Mucosa of stomach (tissue), 1 donor: ENCODE results near the gene DTD1.

Experiments
- H3K27me3 ChIP-seq: one replicate; pipeline ENCODE4 v1.7.0; 2013; ENCODE audit warnings: mild to moderate bottlenecking, low read length; ENCODE audit not compliant: control insufficient read depth, insufficient read depth
- H3K36me3 ChIP-seq: one replicate; pipeline ENCODE4 v1.7.0; 2013; ENCODE audit warnings: low read length; ENCODE audit not compliant: control insufficient read depth, insufficient read depth
- H3K4me1 ChIP-seq: one replicate; pipeline ENCODE4 v1.7.0; 2013; ENCODE audit warnings: mild to moderate bottlenecking, low read length; ENCODE audit not compliant: control insufficient read depth, insufficient read depth
- H3K4me3 ChIP-seq: one replicate; pipeline ENCODE4 v1.7.0; 2013; ENCODE audit warnings: low read length
- H3K9ac ChIP-seq: one replicate; pipeline ENCODE4 v1.7.0; 2013; ENCODE audit warnings: mild to moderate bottlenecking, low read length, moderate library complexity
- H3K9me3 ChIP-seq: one replicate; pipeline ENCODE4 v1.7.0; 2013; ENCODE audit warnings: mild to moderate bottlenecking, low read length, moderate library complexity; ENCODE audit not compliant: control insufficient read depth
- donor health status: Pancreatic carcinoma.

DTD1 gene

GRCh38 chr20:18623156-18623910 is 35.5 kb downstream of the DTD1 start:
- Histone ChIP-seq H3K27me3 (no peaks in the 10 kb centered on the region), H3K4me3 (no peak overlapping the region), H3K4me1 (no peaks in the 10 kb centered on the region), H3K36me3 (no peaks in the 10 kb centered on the region), H3K9me3 (no peaks in the 10 kb centered on the region), H3K9ac (no peak overlapping the region)

DNA sequence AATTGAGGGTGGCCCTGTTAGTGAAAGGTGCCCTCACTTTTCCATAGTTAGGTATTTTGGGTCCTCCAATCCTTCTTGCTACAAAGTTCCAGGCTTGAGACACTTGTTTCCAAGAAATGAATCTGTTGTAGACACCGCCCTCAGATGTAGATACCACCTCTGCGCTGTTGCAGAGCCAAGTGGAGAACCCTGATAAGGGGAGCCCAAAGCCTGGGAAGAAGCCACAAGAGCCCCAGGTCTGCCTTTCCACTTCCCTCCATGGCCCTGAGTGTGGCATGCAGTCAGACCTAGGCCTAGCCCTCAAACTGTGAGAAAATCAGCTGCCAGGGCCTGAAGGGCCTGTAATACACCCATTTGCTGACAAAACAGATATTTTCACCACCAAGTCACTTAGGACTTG is 37.1 kb downstream of the DTD1 start:
- Histone ChIP-seq H3K36me3 (no peaks in the 10 kb centered on the region), H3K4me3 (no peak overlapping the region), H3K9me3 (no peaks in the 10 kb centered on the region), H3K9ac (no peak overlapping the region), H3K4me1 (no peaks in the 10 kb centered on the region), H3K27me3 (no peaks in the 10 kb centered on the region)

DNA sequence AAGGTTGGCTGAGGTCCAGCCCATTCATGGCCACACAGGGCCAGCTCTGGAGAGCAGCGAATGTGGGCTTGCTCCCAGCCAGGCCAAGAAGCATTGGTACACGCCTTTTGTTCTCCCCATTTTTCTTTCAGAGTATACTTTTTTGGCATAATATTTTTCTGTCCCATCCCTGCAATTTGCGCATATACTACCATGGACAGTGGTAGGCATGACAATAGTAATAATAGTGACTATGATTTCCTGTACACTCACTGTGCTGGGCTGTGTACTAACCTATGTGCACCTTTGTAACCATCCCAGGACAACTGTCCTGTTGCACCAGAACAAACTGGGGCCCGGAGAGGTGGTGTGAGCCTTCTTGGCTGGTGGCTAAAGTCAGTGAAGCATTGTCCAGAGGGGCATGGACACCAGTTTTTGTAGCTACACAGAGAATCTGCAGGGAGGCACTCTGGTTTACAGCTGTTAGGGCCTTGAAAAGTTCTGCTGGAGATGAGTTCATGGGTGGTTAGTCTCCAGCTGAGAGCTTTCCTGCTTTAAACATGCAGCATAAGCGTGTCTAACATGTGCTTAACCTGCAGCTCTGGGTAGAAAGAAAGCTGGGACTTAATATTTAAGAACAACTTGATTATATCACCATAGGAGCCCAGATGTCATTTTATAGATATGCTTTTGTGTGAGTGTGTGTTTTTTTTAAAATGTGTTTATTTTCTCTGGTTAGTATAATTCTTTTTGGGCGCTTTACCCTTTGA is 38.2 kb downstream of the DTD1 start:
- Histone ChIP-seq H3K27me3 (no peaks in the 10 kb centered on the region), H3K9ac (no peak overlapping the region), H3K4me1 (no peaks in the 10 kb centered on the region), H3K36me3 (no peaks in the 10 kb centered on the region), H3K4me3 (no peak overlapping the region), H3K9me3 (no peaks in the 10 kb centered on the region)

GRCh38 chr20:18628330-18628920 is 40.6 kb downstream of the DTD1 start:
- H3K36me3 ChIP-seq: no peaks in the 10 kb centered on the region
- H3K4me1 ChIP-seq: no peaks in the 10 kb centered on the region
- no peaks in the 10 kb centered on the region for H3K27me3 ChIP-seq
- H3K9ac ChIP-seq: no peak overlapping the region
- H3K4me3 ChIP-seq: no peak overlapping the region
- no peaks in the 10 kb centered on the region for H3K9me3 ChIP-seq

DNA sequence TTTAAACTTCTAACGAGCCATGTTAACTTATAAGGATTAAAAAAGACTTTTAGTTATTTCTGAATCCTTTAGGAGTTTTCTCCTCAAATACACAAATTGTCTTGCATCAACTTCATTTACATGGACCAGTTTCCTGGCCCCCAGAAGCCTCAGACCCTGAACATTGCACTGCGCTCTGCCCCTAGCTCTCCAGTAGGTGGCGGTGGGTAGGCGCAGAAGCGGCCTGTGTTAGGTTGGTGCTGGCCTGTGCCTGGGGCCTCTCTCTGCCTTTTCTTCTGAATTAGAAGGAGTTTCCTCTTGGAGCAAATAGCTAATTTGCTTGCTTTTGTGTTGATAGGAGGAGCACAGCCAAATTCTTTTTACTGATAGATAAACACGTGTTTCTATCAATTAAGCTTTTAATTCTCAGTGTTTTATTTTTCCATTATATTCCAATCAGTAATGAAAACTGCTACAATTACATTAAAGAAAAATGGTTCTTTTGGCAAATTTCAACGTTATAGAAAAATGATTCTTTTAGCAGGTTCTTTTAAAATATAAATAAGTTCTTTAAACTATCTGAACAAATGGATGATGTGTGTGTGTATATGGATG is 44.4 kb downstream of the DTD1 start:
- H3K36me3 ChIP-seq: no peaks in the 10 kb centered on the region
- no peaks in the 10 kb centered on the region for H3K9me3 ChIP-seq
- no peaks in the 10 kb centered on the region for H3K4me1 ChIP-seq
- no peak overlapping the region for H3K9ac ChIP-seq
- no peaks in the 10 kb centered on the region for H3K27me3 ChIP-seq
- no peak overlapping the region for H3K4me3 ChIP-seq

- H3K4me1 ChIP-seq: no peaks in the 10 kb centered on the region
- no peaks in the 10 kb centered on the region for H3K27me3 ChIP-seq
- no peak overlapping the region for H3K4me3 ChIP-seq
- H3K36me3 ChIP-seq: no peaks in the 10 kb centered on the region
- no peaks in the 10 kb centered on the region for H3K9me3 ChIP-seq
- H3K9ac ChIP-seq: no peak overlapping the region
Measured at GRCh38 chr20:18633411-18633810, 45.6 kb downstream of the DTD1 start.

DNA sequence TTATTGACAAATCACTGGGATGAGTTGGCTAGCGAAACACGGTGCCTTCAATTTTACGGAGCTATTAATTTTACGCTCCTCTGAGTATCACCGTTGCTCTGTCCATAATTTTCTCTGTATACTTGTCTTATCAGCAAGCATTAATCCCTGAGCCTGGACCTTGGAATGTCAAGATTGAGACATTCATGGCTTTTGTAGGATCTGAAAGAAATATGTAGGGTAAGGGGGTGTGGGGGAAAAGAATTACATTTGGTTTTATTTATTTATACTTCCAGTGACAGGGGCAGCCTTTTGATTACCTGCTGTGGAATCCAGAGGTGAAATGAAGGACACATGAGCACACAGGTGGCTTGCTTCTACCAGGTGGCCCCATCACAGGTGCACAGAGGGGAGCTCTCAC is 46.6 kb downstream of the DTD1 start:
- Histone ChIP-seq H3K27me3 (no peaks in the 10 kb centered on the region), H3K4me3 (no peak overlapping the region), H3K4me1 (no peaks in the 10 kb centered on the region), H3K9ac (no peak overlapping the region), H3K9me3 (no peaks in the 10 kb centered on the region), H3K36me3 (no peaks in the 10 kb centered on the region)

GRCh38 chr20:18635380-18635779 is 47.5 kb downstream of the DTD1 start:
- Histone ChIP-seq H3K36me3 (no peaks in the 10 kb centered on the region), H3K27me3 (no peaks in the 10 kb centered on the region), H3K4me1 (no peaks in the 10 kb centered on the region), H3K9me3 (no peaks in the 10 kb centered on the region), H3K9ac (no peak overlapping the region), H3K4me3 (no peak overlapping the region)

GRCh38 chr20:18637224-18637623 is 49.4 kb downstream of the DTD1 start:
- H3K4me1 ChIP-seq: no peaks in the 10 kb centered on the region
- H3K4me3 ChIP-seq: no peak overlapping the region
- H3K27me3 ChIP-seq: no peaks in the 10 kb centered on the region
- no peaks in the 10 kb centered on the region for H3K36me3 ChIP-seq
- no peak overlapping the region for H3K9ac ChIP-seq
- H3K9me3 ChIP-seq: no peaks in the 10 kb centered on the region

DNA sequence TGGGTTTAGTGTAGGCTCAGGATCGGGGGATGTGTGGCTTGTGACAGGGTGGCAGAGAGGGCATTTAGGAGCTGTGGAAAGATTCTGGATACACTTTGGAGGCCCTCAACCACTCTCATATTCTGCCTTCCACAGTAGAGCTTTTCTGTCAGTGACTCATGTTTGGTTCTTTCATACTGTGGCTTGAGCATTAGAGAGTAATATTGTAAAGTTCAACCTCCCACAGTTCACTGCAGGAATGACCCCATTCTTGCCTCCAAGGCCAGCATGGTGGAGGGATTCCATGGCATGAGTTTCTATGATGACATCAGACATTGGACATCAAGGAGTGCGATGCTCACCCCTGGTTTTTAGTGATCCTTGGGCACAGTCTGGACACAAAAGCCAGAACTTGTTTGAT is 50.9 kb downstream of the DTD1 start:
- Histone ChIP-seq H3K9ac (no peak overlapping the region), H3K4me3 (no peak overlapping the region), H3K4me1 (no peaks in the 10 kb centered on the region), H3K27me3 (no peaks in the 10 kb centered on the region), H3K36me3 (no peaks in the 10 kb centered on the region), H3K9me3 (no peaks in the 10 kb centered on the region)

DNA sequence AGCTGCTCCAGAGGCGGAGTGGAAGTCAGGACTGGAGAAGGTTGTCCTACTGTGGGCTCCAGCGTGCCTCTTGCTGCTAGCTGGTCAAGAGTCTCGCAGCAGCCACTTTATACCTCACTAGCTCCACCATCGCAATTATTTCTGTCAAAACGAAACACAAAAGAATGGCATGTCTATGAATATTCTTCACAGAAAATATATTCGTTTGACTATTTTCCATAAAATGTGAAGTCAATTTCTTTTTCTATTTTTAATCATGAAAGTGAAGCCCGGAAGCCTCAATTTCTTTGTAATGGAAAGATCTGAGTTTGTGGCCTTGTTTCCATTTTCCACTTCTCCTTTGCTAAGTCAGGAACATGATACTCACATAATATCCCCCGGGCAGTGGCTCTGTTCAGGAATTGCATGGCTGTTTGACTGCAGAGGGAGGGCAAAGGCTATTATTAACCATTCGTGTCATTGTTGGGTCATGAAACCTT is 51.7 kb downstream of the DTD1 start:
- H3K4me3 ChIP-seq: no peak overlapping the region
- H3K9ac ChIP-seq: no peak overlapping the region
- H3K36me3 ChIP-seq: no peaks in the 10 kb centered on the region
- H3K9me3 ChIP-seq: no peaks in the 10 kb centered on the region
- H3K4me1 ChIP-seq: no peaks in the 10 kb centered on the region
- H3K27me3 ChIP-seq: no peaks in the 10 kb centered on the region

DNA sequence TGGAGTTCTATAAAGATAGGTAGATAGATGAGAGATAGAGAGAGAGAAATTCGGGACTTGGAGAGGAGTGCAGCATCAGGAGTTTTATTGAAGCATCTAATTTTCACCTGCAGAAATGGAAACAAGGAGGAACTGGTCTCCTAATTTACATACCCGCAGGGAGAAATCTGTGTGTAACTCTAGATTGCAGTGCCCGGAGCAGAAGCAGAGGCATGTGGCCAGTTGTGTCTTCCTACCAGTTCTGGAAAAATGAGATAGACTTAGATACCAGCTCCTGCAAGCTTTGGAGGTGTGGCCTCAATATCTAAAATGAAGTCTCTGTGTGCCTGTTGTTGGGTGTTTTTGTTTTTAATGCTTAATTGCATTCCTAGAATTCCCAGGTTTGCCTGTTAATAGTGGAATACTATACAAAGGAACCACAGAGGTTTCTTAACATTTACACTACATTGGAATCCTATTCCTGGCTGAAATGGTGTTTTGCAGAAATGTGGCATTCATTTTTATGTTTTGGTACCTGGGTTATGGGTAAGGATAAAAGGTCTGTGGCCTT is 57.4 kb downstream of the DTD1 start:
- H3K4me3 ChIP-seq: no peak overlapping the region
- no peaks in the 10 kb centered on the region for H3K4me1 ChIP-seq
- no peaks in the 10 kb centered on the region for H3K9me3 ChIP-seq
- no peak overlapping the region for H3K9ac ChIP-seq
- no peaks in the 10 kb centered on the region for H3K36me3 ChIP-seq
- H3K27me3 ChIP-seq: no peaks in the 10 kb centered on the region
